HG03108 (cell line): ENCODE data around the gene KRT3.

ENCODE experiments used
- ATAC-seq: cut with Tn5 transposase; IDR thresholded peaks from one replicate; pipeline ENCODE4 v1.9.1; 2021; ENCODE audit warnings: moderate library complexity; ENCODE audit not compliant: unreplicated experiment

The KRT3 gene

GRCh38 chr12:52783563-52784316 lies 12.2 kb downstream of the KRT3 start:
- no peak for ATAC-seq

DNA sequence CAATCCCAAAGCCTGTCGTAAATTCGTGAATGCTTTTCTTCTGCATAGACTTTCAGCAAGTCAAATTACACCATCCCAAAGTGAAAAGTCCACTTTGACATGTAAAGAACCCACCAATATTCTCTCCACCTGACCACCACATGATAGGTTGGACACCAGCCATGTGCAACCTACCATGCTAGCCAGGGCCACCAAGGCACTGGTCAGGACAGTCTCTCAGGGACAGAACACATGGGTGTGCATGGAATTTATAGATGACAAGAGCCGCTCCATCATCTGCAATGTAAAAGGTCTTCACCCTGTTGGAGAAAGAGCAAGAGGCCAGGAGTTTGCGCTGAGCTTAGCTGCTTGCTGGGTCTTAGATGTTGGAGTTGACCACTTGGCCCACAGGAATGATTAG lies 13.4 kb downstream of the KRT3 start:
- ATAC-seq, result no peak

DNA sequence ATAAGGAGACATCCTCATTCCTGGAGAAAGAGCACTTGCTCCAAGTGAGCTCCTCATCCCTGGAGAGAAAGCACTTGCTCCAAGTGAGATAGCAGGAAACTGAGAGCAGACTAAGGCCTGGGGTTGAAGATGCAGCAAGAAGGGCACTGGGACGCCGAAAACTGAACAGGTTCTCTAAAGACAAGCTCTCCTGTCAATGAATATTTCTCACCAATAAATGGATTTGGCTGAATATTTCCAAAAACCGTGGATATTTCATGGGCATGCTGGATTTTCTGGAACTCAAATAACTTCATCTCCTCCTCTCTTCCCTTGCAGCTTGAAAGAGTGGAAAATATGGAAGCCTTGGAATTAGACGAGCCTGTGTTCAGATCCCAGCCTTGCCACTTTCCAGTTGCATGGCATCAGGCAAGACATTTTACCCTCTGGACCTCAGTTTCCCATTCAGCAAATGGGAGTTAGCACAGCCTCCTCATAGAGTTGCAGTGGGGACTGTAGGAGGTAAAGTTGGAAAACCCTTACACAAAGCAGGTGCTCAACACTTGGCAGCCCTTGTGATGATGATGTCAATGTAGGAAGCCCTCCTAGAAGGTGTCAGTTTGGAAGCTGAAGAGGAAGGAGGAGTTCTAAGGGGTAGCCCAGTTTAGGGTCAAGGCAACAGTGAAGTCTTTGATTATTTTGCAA lies 14.4 kb downstream of the KRT3 start:
- no peak for ATAC-seq

- ATAC-seq, result no peak
Measured at GRCh38 chr12:52779914-52780313, 16.0 kb downstream of the KRT3 start.

GRCh38 chr12:52778833-52779232 lies 17.1 kb downstream of the KRT3 start:
- no peak for ATAC-seq

DNA sequence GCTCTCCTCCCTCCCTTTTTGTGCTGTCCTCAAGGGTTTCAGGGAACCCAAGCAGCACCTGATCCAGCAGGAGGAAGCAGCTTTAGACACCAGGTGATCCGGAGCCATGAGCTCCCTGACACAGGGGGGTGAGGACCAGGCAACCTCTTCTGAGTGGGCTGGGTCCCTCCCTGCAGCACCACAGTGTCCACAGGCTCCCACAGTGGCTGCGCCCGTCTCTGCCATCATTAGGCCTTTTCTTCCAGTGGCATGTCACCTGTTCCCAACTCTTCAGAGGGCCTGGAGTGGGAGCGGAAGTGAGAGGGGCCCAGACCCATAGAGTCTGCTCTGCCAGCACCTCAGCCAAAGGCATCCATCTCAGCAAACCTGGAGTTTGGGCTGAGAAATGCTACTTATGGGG lies 18.4 kb downstream of the KRT3 start:
- ATAC-seq, result no peak

GRCh38 chr12:52776913-52777395 lies 19.0 kb downstream of the KRT3 start, which contains the start of gene KRT76:
Gene KRT76 (minus strand): TSS chr12:52777345. CDS start chr12:52777291, 54 bp downstream.
- no peak for ATAC-seq

- no peak for ATAC-seq
Measured at GRCh38 chr12:52776435-52776834, 19.5 kb downstream of the KRT3 start.

DNA sequence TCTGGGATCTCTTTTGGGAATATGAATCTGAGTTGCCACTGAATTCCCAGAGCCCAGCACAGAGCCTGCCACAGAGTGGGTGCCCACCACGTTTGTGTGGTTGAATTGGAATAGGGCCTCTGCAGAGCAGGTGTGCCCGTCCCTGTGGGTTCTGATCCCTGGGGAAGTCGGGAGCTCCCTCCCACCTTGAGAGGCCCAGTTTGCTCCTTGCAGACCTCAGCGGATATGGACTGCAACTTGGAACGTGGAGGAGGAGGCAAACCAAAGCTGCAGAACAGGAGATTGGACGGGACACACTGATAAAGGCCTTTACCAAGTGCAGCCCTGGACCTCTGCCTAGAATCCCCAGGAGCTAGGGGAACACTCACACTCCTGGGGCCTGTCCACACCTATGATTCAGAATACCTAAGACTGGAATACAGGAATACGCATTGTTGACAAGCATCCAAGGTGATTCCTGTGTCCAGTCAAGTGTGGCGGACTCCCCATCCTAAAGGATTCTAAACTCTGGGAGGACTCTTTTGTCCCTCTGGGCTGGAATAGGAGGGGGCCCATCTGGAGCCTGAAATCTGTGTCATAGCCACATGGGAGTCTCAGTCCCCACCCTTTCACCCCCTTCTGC lies 21.2 kb downstream of the KRT3 start:
- no peak for ATAC-seq

- ATAC-seq, result no peak
Measured at GRCh38 chr12:52772772-52773171, 23.1 kb downstream of the KRT3 start.

- ATAC-seq, result no peak
Measured at GRCh38 chr12:52772188-52772587, 23.7 kb downstream of the KRT3 start.

DNA sequence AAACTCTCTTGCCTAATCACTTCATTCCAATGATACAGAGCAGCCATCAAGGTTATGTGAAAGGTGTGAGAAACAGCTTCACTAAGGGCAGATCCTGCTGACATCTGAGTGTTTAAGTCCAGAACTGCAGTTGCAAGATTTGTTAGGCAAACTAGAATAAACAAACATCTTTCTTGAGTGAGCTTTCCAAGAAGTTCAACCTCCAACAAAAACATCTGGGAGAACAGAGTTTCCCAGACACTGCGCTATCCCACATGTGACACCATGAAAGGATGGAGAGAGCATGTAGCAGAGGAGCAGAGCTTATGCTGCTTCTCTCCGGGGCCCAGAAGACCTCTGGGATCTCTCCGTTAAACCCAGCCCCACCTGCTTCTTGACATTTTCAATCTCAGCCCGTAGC lies 24.4 kb downstream of the KRT3 start:
- no peak for ATAC-seq

DNA sequence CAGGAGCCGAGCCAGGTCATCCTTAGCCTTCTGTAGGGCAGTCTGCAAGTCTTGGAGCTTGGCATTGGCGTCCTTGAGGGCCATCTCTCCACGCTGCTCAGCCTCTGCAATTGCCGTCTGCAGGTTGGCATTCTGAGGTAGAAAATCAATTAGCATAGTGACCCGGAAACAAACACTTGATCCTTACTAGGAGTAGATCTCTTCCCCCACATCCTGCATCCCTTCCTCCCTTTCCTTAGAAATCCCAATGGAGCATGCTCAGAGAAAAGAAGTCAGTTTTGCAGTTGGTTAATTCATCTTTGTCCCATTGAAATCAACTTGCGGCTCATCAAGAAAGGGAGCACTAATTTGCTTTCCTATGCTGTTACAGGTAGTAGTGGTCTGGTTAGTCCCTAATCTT lies 24.8 kb downstream of the KRT3 start:
- no peak for ATAC-seq

GRCh38 chr12:52769946-52770345 lies 26.0 kb downstream of the KRT3 start:
- ATAC-seq, result no peak

DNA sequence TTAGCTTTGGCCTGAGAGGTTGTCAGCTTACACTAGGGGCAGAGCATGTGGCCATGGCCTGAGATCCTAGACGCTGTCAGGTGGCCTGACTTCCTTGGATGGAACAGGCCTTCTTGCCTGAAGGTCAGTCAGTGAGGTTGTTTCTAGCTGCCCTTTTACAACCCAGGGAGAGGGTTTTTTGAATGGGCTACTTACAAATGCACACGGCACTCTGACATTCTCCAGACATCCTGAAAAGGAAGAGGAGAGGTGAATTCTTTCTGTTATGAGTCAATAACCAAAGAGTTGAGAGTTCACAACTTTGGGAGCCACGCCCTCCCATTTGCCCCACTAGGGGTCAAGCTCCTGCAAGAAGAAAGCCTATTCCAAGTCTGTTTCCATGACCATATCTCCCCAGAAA lies 26.6 kb downstream of the KRT3 start:
- ATAC-seq, result no peak

DNA sequence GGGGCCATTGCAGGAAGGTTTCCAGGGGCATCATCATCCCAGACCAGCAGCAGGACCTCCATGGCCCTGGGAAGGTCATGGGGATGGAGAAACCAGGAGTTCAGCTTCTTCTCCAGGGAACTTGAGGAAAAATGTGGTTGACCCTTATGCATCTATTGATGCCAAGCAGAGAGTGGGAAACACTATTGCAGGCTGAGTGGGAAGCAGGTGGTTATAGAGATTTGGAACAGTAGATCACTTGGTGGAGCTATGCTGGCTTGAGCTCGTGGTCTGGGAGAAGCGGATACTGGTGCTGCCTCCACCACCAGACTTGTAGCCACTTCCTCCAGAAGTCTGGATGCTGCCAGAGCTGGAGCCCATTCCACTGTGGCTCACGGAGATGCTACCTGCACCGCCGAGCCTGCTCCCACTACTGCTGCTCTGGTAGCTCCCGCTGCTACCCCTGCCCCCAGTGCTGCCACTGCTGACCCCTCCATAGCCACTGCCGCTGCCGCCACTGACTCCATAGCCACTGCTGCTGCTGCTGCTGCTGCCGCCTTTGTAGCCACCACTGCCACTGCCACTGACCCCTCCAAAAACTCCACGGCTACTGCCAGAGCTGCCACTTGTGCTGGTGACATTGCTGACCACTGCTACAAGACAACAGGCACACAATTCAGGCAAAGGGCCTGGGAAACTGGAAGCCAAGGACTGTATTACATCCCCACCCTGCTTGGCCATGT lies 27.3 kb downstream of the KRT3 start:
- no peak for ATAC-seq

- no peak for ATAC-seq
Measured at GRCh38 chr12:52767427-52767826, 28.5 kb downstream of the KRT3 start.

- ATAC-seq, result no peak
Measured at GRCh38 chr12:52767020-52767379, 28.9 kb downstream of the KRT3 start.

GRCh38 chr12:52766351-52767019 lies 29.4 kb downstream of the KRT3 start:
- ATAC-seq, result no peak

- no peak for ATAC-seq
Measured at GRCh38 chr12:52765702-52766101, 30.2 kb downstream of the KRT3 start.

- no peak for ATAC-seq
Measured at GRCh38 chr12:52763991-52764390, 31.9 kb downstream of the KRT3 start.
